ENCODE results near the gene UCK2. TPM values are rescaled to one million over a fixed set of nuclear protein-coding genes. Genes with fewer than 3 reads are reported as not detected.
A peak's percentile ranks its signal among the peaks of the same experiment; 100 is the strongest.
"Not testable (repeated sequence)": the region's sequence is repeated elsewhere in the genome, so short reads cannot be mapped to it uniquely, and the experiment has no call there.

The UCK2 gene
- total RNA-seq, result 39.5 TPM

DNA sequence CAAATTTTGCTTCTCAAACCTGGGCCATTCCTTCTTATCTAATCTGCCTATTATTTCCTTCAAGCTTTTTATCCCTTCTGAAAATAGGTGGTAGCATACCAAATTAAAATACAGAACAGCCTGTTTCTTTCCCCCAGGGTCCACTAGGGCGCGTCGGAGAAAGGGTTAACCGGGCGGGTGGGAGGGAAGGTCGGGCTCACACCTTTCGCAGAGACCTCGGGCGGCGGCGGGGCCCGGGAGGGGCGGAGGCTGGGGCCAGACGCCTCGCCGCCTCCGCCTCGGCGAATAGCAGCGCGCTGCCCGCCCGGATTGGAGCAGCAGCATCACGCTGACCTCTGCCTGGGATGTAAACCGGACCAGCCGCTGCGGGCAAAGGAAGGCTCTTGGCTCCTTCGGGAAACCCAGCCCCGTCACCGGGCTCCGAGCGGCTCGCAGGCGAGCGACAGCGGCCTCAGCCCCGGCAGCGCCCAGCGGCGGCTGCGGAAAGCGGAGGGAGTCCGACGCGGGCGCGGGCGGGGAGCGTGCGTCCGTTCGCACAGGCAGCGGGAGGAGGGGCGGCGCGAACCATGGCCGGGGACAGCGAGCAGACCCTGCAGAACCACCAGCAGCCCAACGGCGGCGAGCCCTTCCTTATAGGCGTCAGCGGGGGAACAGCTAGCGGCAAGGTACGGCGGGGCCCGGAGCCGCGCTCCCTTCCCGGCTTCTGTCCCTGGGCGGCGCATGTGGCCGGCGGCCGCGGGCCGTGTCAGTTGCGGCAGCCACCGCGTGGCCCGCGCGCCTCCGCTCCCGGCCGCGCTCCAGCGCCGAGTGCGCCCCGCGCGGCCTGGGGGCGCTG is at the start of gene UCK2:
Gene UCK2, plus strand, starts transcription at position 347 of the 835 bp plus-strand sequence. Its CDS starts 220 bp downstream, at position 567.
- peak; percentile 82 for ATAC-seq

DNA sequence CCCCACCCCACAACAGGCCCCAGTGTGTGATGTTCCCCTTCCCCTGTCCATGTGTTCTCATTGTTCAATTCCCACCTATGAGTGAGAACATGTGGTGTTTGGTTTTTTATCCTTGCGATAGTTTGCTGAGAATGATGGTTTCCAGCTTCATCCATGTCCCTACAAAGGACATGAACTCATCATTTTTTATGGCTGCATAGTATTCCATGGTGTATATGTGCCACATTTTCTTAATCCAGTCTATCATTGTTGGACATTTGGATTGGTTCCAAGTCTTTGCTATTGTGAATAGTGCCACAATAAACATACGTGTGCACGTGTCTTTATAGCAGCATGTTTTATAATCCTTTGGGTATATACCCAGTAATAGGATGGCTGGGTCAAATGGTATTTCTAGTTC is 49.2 kb upstream of the UCK2 start:
- not testable (repeated sequence) for ATAC-seq

DNA sequence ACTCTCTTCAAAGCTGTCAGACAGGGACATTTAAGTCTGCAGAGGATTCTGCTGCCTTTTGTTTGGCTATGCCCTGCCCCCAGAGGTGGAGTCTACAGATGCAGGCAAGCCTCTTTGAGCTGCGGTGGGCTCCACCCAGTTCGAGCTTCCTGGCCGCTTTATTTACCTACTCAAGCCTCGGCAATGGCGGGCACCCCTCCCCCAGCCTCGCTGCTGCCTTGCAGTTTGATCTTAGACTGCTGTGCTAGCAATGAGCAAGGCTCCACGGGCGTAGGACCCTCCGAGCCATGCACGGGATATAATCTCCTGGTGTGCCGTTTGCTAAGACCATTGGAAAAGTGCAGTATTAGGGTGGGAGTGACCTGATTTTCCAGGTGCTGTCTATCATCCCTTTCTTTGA is 43.9 kb upstream of the UCK2 start:
- ATAC-seq, result not testable (repeated sequence)

DNA sequence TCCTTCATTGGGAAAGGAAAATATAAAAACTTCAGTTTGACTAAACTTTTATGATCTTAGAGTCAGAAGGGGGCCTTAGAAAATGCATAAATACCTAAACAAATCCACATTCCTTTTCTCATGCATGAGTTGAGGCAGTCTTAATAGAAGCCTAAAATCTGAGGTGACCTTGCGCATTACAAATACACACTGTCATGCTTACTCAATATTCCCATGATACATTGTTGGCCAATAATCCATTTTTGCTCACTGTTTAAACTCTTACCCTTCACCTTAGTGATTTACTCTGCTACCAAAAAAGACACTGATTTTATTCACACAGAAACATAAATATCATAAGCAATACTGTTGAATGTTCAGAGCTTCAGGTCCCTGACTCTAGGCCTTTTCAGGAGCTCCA is 39.7 kb upstream of the UCK2 start:
- no peak for ATAC-seq

DNA sequence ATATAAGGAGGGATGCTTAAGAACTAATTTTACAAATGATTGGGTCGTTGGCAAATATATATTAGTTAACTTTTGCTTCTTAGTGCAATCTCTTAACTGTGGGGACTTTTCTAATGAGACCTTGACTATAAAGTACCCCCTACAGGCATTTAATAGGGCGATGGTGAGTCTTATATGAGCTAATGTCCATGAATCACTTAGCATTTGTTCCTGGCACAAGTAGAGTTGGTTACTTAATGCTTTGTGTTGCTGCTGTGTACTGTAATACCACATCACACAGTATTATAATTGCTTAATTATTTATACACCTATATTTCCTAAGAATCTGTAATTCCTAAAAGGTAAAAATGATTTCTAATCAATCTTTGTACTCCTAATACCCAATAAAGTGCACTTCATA is 33.5 kb upstream of the UCK2 start:
- no peak for ATAC-seq

DNA sequence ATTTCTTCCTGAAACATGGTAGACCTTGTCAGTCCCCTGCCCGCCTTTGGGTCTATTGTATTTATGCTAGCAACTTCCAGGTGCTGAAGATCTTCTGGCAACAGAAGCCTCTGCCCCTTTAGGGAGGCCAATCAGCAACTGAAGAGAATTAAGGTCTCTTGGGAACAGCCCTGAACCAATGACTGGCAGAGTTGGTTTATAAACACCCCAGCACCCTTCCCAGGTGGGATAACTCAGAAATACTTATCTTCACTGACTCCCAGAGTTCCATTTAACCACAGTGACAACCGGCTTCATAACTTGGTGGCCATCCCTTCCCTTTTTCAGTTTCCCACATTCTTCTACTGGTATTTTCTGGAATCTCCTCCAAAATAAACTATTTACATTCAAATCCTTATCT is 31.5 kb upstream of the UCK2 start:
- no peak for ATAC-seq

DNA sequence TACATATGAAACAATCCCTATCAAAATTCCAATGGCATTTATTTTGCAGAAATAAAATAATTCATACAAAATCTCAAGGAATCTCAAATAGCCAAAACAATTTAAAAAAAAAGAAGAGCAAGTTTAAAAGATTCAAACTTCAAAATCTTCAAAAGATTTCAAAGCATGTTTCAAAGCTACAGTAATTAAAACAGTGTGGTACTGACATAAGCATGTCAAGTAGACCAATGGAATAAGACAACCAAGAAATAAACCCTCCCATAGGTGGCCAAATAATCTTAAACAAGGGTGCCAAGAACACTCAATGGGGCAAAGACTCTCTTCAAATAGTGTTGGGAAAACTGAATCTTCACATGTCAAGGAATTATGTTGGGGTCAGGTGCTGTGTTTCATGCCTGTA is 28.0 kb upstream of the UCK2 start:
- no peak for ATAC-seq

DNA sequence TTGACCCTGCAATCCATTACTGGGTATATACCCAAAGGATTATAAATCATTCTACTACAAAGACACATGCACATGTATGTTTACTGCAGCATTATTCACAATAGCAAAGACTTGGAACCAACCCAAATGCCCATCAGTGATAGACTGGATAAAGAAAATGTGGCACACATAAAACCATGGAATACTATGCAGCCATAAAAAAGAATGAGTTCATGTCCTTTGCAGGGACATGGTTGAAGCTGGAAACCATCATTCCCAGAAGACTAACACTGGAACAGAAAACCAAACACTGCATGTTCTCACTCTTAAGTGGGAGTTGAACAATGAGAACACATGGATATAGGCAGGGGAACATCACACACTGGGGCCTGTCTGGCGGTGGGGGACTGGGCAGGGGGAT is 22.9 kb upstream of the UCK2 start:
- ATAC-seq, result not testable (repeated sequence)

DNA sequence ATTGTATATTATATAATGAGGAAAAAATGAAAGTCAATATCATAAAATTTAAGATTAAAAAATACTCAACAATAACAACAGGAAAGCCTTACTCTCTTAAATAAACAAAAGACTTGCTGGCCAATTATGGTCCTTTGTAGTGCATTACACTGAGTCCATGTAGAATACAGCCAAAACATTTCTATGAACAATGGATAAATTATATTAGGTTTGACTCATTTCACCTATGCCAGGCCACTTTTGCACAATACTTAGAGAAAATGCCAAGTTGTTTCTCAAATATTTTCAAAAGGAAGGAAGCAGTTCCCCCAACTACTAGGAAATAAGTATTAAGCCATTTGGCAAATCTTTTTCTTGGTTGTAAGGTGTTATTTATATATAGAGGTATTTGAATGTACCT is 19.8 kb upstream of the UCK2 start:
- ATAC-seq, result no peak

DNA sequence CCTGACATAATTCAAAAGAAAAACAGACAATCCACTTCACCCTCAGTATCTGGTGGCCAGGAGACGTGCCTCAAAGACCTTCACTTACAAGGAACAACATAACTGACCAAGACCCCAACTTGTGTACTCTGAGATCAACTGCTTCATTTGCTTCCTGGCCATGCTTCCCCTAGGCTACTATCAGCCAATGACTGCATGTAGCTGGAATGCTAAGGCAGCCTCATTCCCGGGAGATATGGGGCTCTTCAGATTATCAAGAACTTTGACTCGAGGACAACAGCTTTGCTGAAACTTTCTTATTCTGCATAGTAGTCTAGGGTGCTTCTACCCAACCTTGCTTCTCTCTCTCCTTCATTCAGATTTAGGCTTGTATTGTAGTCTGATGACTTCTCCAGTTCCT is 11.7 kb upstream of the UCK2 start:
- ATAC-seq, result no peak

DNA sequence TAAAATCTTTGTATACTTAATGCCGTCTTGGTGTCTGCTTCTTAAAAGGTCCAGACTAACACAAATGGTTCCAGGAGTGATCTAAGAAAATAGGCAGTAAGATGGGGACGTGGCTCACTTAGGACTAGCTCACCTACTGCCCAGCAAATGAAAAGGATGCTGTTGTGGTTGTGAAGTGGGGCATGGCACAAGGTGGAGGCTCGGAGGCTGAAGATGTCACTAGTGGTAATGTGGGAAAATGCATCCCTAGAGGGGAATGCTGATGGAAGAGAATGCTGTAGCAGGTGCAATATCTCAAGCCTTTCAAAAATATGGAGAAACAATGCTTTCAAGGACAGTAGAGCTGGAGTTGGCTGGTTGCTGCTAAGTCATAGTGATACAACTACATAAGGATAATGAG is 11.3 kb upstream of the UCK2 start:
- ATAC-seq, result no peak

DNA sequence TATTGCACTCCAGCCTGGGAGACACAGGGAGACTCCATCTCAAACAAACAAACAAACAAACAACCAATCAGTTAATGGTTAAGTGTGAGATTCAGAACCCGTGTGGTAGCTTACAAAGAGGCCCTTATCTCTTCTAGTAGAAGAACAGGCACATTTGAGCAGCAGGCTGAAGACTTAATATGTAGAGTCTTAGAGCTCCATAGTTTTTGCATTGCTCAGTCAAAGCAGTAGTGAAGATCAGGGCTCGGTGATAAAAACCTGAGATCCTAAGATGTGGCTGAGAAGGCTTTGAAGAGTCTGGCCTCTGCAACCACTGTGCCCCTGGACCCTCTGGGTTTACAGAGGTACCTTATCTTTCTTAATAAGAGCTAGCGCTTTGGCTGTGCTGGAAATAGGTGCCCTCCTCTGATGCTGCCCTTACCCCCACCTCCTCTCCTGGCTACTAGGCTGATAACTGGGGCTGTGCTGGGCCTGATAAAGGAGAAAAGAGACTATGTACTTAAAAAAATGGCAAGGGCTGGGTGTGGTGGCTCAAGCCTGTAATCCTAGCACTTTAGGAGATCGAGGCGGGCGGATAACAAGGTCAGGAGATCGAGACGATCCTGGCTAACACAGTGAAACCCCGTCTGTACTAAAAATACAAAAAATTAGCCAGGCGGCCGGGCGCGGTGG is 10.5 kb upstream of the UCK2 start:
- no peak for ATAC-seq

DNA sequence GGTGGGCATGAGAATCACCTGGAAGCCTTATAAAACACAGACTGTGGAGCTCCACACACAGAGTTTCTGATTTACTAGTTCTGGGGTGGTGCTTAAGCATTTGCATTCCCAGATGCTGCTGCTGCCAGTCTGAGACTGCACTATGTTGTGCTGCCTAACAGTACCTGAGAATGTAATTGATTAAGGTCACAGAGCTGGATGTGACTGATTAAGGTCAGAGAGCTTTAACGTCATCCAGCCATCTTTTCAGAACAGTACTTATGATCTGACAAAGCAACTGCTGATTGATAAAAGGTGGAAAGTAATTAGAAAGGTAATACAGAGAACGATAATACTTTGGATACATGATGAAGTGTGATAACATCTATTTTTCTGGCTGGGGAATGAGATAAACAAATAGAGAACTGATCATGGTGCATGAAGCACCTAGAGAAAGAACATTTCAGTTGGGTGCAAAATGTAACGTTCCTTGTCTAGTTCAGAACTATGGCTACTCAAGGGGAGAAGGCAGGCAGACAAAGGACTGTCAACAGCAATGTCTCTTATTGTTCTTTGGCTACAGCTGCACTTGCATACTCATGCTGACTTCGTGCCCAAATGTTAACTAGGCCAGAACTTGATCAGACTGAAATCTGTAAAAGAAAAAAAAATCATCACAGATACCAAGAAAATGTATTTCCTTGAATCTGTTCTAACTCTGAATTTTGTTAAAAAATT is 3.7 kb upstream of the UCK2 start:
- no peak for ATAC-seq

DNA sequence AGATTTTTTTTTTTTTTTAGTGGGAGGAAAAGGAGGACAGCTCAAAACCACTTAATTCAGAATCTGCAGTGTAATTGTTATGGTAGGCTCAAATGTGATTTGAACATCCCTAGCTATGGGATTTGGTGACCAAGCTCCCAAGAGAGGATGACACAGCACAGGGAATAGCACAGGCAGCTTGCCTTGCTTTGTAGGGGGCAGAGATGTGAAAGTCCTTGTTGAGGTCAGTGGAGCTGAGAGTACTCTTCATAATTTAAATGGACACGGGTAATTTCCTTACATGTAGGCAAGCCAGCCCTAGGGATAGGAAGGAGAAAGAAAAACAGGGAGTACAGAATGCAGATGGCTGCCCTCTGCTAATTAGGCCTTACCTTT is 3.2 kb upstream of the UCK2 start:
- ATAC-seq, result no peak

DNA sequence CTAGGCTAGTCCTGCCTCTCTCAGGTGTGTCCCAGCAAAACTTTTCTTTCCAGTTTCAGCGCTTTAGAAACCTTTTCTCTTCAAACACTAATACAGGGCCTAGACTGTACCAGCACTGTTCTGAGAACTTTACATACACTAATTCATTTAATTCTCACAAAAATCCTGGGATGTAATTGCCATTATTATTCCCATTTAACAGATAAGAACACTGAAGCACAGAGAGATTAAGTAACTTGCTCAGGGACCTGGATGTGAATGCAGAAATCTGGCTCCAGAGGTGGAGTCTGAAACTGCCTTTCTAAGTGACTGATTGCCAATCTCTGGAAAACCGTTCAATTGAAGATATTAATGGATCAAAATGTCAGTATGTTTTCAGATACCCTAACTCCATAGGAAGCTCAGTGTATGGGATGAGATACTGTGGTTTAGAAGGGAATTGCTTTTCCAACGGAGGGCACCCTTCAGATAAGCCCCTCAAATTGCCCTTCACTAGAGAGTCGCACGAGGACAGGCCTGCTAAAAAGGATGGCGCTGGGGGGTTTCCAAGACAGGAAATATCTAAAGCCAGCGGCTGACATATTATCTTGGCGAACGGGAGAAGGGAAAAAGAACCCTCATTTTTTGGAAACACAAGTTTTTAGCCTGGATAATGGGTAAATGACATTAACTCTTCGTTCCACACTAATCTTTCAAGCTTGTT is 698 bp upstream of the UCK2 start:
- no peak for ATAC-seq

DNA sequence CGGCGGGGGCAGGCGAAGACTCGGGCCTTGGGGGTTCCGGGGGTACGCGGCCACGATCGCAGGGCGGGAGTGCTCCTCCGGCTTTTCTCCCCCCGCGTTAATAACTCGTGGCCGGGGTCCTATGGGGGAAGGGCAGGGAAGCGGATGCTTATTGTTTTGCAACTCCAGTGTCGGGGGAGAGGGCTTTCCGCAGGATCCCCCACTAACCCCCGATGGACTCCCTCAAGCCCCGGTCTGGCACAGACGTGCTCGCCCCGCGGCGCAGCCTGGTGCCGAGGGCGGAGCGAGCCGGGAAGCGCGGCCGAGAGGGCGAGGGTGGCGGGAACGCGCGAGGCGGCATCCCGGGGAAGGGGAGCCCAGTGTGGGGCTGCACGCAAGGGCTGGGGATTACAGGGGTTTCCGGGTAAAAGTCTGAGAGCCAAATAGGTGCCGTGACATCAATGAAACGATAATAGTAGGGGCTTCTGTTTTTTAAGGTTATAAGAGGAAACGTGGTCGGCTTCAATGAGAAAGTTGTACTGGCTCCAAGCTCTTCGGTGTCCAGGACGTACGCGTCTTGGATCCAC is 772 bp downstream of the UCK2 start:
- ATAC-seq, result peak; percentile 61

DNA sequence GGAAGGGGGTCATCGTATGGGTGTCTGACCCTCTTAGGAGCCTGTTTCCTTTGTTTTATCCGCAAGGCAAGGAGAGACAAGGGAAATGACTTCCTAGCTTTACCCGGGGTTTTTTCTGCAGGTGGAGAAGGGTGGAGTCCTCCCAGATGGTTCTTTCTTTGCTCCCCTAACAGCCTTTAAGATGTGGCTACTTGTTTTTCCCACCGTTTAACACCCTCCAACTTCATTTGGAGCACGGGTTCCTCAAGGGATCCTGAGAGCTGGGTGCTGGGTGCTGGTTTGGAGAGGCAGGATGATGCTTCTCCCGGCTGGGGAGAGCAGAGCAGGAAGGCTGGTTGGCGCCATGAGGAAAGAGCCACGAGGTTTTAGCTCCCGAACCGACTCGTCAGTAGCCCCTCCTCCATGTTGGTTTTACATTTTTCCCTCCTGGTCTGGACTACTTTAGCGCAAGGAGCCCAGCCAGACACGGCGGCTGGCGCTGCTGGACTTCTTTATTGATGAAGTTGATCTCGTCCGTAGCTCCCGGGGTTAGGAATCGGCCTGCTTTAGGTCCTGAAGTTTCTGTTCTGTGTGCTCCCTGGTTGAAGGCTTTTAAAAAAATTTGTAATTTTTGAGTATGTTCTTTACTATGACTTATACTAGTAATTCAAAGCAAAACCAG is 1.4 kb downstream of the UCK2 start:
- ATAC-seq, result peak; percentile 59

DNA sequence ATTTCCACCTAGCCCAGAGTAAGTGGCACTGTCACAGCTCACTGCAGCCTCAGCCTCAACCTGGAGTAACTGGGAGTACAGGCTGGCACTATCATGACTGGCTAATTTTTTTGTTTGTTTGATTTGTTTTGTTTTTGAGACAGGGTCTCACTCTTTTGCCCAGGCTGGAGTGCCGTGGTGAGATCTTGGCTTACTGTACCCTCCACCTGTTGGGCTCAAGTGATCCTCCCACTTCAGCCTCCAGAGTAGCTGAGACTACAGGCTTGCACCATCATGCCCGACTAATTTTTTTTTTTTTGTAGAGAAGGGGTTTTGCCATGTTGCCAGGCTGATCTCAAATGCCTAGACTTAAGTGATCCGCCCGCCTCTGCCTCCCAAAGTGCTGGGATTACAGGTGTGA is 2.5 kb downstream of the UCK2 start:
- ATAC-seq, result no peak

DNA sequence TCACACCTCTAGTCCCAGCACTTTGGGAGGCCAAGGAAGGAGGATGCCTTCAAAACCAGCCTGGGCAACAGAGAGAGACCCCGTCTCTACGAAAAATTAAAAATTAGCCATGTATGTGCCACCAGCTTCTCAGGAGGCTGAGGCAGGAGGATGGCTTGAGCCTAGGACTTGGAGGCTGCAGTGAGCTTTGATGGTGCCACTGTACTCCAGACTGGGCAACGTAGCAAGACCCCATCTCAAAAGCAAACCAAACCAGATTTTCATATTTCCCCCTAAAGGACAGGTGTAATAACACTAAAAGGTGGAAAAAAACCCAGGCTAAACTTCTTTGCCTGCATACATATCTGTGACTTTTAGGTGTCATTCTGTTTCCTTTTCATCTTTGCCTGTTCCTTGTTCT is 3.7 kb downstream of the UCK2 start:
- no peak for ATAC-seq

DNA sequence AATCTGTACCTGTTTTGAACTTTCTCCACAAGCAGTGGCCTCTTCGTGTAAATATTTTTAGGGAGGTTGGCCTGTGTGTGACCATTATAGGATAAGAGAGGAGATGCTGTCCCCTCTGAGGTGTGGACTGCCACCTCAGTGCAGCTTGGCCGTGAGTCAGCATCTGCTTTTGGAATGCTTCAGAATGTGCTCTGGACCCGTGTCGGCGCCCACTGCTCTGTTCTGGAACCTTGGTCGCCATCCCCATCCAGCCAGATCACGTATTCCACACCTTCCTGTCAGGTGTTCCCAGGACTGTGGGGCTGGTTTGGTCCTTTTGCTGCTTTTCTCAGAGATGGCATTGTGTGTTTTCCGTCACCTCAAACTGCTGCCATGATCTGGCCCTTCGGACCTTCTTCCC is 5.5 kb downstream of the UCK2 start:
- no peak for ATAC-seq

DNA sequence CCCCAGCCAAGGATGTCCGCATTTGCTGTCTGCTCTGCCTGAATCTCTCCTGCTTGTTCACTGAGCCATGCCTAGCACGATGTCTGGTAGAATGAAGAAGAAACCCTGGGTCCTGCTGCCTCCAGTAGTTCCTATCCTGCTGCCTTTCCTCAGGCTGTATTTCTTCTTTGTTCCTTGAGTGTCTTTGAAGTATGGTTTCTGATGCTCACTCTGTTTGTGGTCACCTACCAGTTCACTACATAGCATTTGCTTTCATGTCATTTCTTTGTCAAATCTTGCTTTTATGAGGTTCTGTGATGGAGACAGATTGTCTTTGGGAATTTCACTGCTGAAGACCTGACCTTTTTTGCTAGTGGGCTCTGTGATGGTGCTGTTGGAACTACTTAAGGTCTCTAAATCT is 5.9 kb downstream of the UCK2 start:
- no peak for ATAC-seq

DNA sequence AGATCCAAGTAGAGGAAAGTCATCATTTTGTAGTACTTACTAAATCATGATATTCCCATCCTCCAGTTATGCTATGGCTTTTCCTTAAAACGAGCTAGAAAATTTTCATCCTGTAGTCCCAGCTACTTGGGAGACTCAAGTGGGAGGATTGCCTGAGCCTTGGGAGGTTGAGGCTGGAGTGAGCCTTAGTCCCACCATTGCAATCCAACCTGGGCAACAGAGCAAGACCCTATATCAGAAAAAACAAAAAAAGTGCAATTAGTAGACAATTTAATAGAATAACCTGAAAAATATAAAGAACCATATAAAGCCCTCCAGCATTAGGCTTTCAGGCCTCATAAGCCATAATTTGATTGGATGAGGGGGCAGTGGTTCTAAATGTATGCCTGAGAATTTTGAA is 6.8 kb downstream of the UCK2 start:
- ATAC-seq, result no peak
